22Rv1 (cell line): ENCODE results near the gene ING1.

Experiments used
- ZFX ChIP-seq: fragments of 450-650 bp; IDR thresholded peaks from 2 replicates; pipeline ENCODE4 v1.6.1; 2017; ENCODE audit warnings: antibody characterized with exemption, borderline replicate concordance
- TF ChIP-seq, protein P1 (sequence below): fragments of 450-650 bp; IDR thresholded peaks from 2 replicates; pipeline ENCODE4 v1.5.1; 2017; ENCODE audit warnings: mild to moderate bottlenecking

DNA sequence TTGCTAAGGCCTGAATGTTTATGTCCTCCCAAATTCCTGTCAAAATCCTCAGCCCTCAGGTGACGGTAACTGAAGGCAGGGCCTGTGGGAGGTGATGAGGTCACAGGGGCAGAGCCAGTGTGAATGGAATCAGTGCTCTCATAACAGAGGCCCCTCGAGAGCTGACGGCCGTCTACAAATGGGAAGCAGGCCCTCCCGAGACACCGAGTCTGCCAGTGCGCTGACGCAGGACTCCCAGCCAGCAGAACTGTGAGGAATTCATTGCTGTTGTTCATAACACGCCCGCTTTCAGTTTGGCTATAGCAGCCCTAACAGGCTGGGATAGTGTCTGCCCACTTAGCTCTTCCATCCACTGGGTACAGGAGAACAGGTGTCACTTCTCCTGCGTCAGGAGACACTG is 48.8 kb upstream of the ING1 start:
- TF ChIP-seq, protein P1, sequence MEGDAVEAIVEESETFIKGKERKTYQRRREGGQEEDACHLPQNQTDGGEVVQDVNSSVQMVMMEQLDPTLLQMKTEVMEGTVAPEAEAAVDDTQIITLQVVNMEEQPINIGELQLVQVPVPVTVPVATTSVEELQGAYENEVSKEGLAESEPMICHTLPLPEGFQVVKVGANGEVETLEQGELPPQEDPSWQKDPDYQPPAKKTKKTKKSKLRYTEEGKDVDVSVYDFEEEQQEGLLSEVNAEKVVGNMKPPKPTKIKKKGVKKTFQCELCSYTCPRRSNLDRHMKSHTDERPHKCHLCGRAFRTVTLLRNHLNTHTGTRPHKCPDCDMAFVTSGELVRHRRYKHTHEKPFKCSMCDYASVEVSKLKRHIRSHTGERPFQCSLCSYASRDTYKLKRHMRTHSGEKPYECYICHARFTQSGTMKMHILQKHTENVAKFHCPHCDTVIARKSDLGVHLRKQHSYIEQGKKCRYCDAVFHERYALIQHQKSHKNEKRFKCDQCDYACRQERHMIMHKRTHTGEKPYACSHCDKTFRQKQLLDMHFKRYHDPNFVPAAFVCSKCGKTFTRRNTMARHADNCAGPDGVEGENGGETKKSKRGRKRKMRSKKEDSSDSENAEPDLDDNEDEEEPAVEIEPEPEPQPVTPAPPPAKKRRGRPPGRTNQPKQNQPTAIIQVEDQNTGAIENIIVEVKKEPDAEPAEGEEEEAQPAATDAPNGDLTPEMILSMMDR: no peak
- no peak for TF ChIP-seq ZFX
